GM19397 (cell line): ENCODE results near the gene AKR1C4.
"Not testable (repeated sequence)": the region's sequence is repeated elsewhere in the genome, so short reads cannot be mapped to it uniquely, and the experiment has no call there.

Experiments
- ATAC-seq: cut with Tn5 transposase; IDR thresholded peaks from one replicate; pipeline ENCODE4 v1.9.1; 2021; ENCODE audit warnings: mild to moderate bottlenecking, moderate library complexity; ENCODE audit not compliant: unreplicated experiment

AKR1C4 gene

DNA sequence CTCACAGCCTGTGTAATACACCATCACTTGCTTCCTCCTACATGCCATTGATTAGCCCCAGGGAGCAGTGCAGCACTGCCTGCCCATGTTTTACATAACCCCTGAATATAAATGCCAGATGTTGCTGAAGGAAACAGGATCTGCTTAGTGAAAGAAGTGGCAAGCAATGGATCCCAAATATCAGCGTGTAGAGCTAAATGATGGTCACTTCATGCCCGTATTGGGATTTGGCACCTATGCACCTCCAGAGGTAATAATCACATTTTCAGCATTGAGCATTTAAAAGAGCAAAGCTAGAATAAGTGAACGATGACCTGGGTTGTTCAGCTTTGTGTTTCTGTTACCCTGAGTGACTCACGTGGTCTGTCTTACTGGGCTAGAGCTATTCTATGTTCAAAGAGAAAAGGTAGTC is at the start of gene AKR1C4:
Gene AKR1C4 (plus strand): TSS at position 136 of the 412 bp plus-strand sequence. CDS start 31 bp downstream, at position 167.
- no peak for ATAC-seq

DNA sequence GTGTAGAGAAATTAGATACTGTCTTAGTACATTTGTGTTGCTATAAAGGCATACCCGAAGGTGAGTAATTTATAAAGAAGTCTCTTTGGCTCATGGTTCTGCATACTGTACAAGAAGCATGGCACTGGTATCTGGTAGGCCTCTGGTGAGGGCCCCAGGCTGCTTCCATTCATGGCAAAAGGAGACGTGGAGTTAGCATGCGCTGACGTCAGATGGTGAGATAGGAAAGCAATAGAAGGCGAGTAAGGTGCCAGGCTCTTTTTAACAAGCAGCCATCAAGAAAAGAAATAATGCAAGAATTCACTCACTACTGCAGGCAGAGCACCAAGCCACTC is 49.8 kb upstream of the AKR1C4 start:
- no peak for ATAC-seq

DNA sequence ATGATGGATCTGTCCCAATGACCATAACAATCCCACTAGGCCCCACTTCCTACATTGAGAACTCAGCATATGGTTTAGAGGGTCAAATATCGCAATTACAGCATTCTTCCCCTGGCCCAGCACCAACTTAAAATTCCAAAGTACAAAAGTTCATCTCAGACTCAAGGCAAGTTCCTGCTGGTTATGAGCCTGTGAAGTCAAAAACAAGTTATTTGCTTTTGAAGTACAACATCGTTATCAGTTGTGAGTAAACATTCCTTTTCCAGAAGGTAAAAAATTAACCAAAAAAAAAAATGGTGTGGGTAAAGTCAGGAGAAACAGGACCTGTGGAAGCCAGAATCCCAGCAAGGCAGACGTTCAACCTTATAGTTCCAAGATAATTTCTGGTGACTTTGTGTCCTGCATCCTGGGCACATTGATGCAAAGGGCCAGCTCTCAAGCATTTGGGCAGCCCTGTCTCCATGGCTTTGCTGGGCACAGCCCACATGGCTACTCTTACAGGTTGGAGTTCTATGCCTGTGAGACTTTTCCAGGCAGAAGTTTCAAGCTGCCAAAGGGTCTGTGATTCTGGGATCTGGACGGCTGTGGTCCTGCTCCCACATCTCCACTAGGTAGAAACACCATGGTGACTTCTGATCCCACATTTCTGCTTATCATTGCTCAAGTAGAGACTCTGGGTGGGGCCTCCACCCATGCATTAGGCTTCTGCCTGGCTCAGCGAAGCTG is 49.2 kb upstream of the AKR1C4 start:
- ATAC-seq: no peak

DNA sequence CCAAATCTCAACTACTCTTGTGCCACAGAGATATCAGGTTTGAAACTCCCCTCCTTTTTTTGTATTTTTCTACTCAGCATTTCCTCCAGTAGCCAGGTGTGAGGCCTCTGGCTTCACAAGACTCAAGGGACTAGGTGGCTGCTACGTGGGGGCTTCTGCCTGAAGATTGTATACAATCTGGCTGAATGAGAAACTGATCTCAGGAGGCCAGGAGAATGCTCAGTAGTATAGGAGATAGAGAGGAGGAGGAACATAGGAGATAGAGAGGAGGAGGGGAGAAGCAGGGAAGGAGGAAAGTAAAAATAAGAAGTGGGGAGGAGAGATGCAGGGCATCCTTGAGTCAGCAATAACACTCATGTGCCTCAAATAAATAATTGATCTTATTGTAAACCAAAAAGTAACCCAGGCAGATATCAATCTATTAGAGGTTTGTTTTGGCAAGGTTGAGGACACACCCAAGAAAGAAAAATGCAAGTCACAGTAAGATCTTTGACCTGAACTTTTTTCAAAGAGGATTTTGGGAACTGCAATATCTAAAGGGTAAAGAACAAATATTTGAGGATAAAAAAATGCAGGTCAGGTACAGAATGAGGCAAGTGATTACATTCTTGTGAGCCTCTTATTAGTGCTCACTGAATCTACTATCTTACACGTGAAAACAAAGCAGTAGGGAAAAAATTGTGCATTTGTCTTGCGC is 48.5 kb upstream of the AKR1C4 start:
- no peak for ATAC-seq

DNA sequence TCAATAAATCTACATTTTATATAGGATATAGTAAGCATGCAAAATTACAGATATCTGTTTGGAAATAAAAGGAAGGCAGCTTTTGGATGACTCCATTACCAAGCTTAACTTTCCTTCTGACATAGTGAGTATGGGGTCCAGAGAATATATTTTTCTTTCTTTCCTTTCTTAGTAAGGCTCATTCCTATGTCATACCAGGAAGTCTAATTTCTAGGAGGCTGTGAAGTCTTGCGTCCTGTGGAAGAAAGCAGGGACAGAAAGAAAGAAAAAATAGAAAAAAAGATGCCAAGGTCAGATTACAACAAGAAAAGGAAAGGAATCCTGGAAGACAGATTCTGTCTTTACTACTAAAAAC is 48.0 kb upstream of the AKR1C4 start:
- ATAC-seq: no peak

DNA sequence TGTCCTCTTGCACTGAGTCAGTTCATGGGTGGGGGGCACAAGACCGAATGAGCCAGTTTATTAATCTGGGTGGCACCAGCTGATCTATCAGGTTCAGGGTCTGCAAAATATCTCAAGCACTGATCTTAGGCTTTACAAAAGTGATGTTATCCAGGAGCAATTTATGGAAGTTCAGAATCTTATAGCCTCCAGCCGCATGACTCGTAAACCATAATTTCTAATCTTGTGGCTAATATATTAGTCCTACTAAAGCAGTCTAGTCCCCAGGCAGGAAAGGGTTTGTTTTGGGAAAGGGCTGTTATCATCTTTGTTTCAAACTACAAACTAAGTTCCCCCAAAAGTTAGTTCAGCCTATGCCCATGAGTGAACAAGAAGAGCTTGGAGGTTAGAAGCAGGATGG is 45.6 kb upstream of the AKR1C4 start:
- no peak for ATAC-seq

DNA sequence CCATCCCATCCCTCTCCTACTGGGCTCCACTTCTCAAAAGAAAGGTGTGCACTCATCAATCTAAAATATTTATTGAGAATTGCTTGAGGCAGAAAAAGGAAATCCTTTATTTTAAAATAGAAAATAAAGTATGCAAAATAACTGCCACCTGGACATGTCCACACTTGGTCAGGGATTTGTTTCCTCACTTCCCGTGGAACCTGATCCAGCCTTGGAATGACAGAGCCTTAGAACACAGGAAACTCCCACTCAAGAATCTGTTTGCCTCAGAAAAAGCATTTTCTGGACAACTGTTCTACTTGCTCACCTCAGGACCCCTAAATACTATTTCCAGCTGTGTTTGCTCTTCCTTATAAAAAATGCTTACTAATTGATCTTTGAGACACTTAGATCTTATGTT is 40.7 kb upstream of the AKR1C4 start:
- ATAC-seq: no peak

DNA sequence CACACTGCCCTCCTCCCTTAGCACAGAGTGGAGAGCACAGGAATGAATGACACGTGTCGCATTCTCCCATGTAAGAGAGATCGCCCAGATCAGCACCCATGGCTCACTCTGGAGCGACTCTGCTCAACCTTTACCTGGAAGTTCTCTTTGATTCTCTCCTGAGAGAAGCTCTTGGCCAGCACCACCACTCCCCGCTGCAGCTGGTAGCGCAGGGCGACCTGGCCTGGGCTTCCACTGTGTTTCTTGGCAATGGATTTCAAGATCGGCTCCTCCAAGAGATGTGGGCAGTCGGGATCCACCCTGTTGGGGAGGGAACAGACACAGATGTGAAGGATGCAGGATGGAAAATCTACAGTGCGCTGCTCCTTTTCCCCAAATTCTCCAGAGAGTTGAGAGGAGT is 39.1 kb upstream of the AKR1C4 start:
- ATAC-seq: no peak

DNA sequence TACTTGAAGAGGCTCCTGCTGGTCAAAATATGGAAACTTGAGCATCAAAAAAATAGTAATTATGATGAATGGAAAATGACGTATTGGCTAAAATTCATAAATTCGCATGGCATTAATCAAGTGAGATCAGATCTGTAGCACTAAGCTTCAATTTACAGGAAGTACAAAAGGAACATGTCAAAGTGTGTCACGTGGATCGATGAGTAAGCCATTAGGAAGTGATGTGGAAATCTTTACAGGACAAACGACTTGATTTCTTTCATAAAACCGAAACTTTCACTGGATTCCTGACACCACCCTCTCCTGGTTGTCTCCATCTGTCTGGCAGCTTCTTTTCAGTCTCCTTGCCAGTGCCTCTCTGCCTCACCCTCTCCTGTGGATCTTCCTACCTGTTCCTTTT is 37.5 kb upstream of the AKR1C4 start:
- ATAC-seq: no peak

DNA sequence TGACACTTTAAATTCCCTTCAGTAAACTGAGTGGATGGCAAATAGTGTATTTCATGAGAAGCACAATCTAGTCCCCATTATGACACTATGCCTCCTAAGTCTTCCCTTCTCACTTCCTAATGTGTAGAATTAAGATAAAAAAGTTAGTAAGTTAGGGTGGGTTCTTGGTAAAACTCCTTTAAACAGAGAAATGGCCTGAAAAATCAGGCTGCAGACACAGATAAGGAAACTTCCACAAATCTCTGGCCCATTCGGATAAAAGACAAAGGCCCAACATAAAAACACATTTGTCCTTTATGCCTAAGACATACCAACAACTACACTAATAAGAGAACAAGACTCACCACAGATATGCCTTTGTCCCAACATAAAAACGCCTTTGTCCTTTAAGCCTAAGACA is 33.1 kb upstream of the AKR1C4 start:
- no peak for ATAC-seq

DNA sequence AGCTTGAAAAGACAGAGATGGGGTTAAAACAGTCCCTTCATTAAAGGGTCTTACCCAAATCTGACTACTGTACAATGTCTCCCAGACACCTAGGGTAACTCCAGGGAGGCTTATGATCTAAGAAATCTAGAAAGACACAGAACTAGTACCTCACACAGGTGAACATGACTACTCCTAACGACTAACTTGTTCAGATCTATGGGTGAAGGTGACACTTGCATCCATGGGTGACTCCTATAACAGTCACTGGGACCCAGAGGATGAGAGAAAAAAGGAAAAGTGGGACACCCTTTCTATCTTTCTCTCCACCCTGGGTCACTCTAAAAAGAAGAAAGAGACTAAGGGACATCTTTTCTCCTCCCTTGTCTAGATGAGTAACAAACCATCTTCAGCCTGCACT is 30.9 kb upstream of the AKR1C4 start:
- no peak for ATAC-seq

DNA sequence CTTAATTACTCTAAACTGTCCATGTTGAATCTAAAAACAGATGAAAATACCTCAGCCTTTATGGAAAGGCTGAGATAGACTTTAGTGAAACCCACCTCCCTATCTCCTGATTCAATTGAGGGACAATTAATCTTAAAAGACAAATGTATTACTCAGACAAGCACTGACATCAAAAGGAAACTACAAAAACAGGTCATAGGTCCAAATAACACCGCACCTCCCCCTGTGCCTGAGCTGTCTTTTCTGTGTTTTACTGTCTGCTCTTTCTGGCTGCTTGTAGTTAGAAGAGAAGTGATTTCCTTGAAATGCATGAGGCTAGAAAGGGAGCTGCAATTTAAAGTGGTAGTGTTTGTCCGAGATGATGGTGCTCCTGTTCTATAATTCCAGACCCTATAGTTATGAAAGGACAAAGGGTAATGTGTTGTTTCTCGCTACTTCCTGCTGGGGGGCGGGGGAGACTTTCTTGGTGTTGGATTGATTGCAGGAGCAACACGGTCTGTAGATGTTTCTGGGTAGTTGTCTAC is 27.7 kb upstream of the AKR1C4 start:
- ATAC-seq: no peak

DNA sequence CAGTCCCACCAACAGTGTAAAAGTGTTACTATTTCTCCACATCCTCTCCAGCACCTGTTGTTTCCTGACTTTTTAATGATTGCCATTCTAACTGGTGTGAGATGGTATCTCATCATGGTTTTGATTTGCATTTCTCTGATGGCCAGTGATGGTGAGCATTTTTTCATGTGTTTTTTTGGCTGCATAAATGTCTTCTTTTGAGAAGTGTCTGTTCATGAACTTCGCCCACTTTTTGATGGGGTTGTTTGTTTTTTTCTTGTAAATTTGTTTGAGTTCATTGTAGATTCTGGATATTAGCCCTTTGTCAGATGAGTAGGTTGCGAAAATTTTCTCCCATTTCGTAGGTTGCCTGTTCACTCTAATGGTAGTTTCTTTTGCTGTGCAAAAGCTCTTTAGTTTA is 21.1 kb upstream of the AKR1C4 start:
- ATAC-seq: not testable (repeated sequence)

DNA sequence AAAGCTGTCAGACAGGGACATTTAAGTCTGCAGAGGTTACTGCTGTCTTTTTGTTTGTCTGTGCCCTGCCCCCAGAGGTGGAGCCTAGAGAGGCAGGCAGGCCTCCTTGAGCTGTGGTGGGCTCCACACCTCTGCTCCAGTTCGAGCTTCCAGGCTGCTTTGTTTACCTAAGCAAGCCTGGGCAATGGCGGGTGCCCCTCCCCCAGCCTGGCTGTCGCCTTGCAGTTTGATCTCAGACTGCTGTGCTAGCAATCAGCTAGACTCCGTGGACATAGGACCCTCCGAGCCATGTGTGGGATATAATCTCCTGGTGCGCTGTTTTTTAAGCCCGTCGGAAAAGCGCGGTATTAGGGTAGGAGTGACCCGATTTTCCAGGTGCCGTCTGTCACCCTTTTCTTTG is 16.1 kb upstream of the AKR1C4 start:
- not testable (repeated sequence) for ATAC-seq

DNA sequence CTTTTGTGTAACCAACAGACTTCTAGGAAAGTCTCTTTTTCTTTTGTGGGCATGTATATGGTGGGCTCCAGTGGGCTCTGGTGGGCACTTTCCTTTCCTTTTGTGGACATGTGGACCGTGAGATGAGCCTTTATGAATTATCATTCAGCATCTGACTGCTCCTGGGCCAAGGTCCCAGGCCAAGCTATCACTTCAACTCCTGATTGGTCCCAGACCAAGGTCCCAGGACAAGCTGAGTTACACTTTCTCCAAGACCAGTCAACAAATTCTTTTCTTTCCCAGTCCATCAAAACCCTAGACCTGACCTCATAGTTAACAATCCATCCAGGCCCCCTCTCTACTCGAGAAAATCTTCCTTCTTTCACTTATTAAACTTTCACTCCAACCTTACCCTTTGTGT is 12.7 kb upstream of the AKR1C4 start:
- no peak for ATAC-seq

DNA sequence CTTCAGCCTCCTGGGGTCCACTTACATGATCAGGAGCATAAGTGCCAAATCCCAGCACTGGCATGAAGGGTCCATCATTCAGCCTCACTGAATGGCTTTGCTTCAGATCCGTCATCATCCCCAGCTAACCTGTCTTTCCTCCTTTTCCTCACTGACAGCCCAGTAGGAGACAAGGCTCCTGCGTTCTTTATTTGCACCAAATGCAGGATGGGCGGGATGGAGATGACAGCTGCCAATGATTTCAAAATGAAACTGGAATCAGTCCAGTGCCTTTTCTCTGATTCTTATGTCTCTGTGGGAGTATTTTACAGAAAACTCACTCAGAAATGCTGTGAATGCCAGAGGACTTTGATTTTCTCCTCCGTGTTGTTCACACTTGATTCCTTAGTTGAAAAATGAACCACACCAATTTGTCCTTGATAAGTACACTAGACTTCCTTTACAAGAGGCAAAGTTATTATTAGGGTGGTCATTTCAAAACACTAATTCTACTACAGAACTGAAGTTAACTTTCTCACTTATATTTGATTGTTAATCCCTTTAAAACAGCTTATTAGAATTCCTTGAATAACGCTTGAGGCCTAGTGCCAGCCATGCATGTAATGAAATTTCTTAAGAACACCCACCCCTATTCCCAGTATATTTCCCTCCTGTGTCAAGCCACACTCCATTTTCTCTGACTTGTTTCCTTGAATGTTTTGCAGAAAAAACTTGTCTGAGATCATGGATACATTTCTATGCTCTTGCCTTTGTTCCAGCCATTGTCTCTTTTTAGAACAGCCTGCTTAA is 11.5 kb upstream of the AKR1C4 start, which contains the start of gene AKR1C8:
Gene AKR1C8 (minus strand): TSS at position 164 of the 789 bp plus-strand sequence. CDS start 46 bp downstream, at position 118.
- ATAC-seq: no peak

DNA sequence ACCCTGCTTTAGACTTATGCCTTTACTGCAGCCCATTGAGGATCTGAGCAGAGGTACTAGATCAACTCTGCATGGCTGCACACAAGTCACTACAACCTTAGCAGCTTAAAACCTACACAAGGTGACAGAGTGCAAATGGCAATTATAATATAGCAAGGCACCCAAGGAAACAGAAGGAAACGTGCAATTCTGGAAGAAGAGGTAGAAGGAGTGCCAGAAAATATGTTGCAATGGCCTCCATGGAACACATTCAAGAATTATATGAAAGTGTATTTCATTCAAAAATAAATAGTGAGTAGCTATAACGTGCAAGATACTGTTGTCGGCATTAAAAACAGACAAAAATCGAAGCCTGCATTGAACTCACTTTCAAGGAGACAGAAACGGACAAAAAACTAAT is 8.8 kb upstream of the AKR1C4 start:
- ATAC-seq: no peak

DNA sequence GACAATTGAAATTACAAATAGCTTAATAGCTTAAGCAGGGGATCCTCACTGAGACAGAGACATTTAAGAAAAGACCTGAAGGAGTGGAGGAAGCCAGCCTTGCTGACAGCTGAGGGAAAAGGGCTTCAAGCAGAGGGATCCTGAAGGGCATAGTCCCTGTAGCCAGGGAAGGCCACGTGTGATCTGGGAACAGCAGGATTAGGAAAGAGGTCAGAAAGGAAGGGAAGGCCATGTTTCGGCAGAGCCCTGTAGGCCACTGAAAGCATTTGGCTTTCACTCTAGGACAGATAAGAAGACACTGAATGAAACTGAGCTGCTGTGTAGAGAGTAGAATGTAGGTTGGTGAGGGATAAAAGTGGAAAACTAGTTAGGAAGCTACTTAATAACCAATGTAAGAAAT is 8.3 kb upstream of the AKR1C4 start:
- no peak for ATAC-seq

DNA sequence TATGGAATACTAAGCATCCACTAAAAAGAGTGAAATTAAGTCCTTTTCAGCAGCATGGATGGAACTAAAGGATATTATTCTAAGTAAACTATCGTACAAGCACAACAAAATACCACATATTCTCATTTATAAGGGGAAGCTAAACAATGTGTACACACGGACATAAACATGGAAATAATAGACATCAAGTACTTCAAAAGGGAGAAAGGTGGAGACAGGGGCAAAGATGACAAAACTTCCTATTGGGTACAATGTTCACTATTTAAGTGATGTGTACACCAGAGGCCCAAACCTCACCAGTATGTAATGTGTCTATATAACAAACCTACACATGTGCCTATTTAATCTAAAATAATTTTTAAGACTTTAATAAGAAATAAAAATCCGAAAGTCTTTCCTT is 2.2 kb upstream of the AKR1C4 start:
- ATAC-seq: no peak

DNA sequence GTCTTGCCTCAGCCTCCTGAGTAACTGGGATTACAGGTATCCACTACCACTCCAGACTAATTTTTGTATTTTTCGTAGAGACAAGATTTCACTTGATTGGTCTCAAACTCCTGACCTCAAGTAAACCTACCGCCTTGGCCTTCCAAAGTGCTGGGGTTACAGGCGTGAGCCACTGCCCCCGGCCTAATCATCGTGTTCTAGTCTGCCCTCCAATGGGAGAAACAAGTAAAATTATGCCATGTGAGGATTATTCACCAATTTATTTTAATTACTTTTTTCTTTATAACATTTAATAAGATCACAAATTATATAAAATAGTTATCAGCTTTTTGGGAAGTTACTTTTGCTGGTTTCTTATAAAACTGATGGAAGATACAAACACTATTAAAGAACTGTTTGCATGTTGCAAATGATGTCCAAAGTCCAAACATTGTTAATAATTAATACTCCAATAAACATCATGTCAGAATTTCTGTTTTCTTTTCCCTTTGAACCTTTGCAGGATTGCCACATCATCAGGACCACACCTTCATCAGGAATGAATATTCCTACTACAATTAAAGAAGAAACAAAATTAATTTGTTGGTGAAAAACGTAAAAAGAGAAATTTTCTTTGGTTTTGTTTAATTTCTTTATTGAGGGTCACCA is 786 bp upstream of the AKR1C4 start:
- no peak for ATAC-seq

DNA sequence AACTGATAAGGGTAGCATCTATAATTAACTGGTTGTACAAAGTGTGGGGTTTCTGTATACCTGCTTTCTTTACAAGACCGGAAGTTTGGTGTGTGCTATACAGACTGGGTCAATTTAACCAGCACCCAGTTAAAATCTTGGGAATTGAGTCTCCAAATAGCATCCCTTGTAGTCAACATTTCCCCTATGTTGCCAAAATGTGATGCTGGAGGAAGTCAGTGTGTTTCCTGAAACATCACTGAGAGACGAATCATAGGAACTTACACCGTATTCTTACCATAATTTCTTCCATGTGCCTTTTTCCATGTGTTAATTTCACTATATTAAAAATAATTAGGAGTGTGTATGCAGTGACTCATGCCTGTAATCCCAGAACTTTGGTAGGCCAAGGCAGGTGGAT is 1.7 kb downstream of the AKR1C4 start:
- ATAC-seq: no peak
